Measurements from ENCODE around the gene SHANK2.
"Not testable (repeated sequence)": the region's sequence is repeated elsewhere in the genome, so short reads cannot be mapped to it uniquely, and the experiment has no call there.

Gene SHANK2

DNA sequence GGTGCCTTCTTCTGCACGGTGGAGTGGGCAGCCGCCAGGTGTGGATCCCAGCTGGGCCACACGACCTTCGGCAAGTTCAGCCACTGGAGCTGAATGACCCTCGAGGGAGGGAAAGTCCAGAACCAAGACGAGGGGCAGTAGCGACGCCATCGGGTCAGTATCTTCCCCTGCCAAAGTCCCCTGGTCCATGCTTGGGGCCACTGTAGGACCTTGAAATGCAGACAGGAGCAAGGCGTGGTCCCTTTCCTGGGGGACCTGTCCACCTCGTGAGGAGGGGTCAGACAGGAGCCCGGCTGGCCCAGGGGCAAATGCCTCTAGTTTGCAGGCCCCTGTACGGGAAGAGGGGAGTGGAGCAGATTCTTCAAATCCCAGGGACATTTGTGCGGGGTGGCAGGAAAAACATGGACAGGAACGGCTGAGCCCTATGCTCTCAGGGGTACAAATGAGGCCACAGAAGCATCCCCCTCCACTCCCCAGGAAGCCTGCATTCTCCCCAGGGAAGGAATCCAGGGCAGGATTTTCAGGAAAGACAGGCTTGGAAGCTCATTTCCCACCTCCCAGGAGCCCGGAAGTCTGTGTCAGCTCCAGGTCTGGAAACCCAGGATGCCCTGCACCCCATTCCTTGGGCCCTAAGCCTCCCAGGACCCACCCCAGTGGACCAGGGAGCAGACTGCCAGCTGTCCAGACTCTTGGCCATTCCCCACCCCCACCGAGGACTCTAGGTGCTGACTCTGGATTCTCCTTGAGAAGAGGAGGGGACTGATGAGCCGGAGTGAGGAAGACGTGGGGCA, 6.6 kb downstream of the SHANK2 start:
- no peak for DNase-seq (ENCODE audit: low read depth)

- peak; percentile 49 for DNase-seq (ENCODE audit: low read depth)
These were observed 8.1 kb downstream of the SHANK2 start for GRCh38 chr11:71244116-71244810.

- no peak for DNase-seq (ENCODE audit: low read depth)
These were observed 10.0 kb downstream of the SHANK2 start for GRCh38 chr11:71242391-71242790.

DNA sequence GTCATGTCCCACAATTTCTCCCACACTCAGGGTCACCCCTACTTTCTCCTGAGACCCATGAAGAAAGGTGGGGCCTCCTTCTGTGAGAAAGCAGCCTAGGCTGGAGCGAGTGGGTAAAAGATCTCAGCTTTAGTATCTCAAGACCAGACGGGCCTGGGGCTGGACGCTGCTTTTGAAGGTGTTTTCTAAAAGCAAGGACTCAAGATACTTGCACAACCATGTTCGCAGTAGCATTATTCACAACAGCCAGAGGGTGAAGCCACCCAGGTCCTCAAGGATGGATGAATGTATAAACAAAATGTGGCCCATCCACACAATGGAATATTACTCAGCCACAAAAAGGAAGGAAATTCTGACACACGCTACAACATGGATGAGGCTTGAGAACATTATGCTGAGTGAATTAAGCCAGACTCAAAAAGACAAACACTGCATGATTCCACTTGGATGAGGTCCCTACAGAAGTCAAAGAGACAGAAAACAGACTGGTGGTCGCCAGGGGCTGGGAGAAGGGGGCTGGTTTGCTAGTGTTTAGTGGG, 10.6 kb downstream of the SHANK2 start:
- DNase-seq (ENCODE audit: low read depth): no peak

DNA sequence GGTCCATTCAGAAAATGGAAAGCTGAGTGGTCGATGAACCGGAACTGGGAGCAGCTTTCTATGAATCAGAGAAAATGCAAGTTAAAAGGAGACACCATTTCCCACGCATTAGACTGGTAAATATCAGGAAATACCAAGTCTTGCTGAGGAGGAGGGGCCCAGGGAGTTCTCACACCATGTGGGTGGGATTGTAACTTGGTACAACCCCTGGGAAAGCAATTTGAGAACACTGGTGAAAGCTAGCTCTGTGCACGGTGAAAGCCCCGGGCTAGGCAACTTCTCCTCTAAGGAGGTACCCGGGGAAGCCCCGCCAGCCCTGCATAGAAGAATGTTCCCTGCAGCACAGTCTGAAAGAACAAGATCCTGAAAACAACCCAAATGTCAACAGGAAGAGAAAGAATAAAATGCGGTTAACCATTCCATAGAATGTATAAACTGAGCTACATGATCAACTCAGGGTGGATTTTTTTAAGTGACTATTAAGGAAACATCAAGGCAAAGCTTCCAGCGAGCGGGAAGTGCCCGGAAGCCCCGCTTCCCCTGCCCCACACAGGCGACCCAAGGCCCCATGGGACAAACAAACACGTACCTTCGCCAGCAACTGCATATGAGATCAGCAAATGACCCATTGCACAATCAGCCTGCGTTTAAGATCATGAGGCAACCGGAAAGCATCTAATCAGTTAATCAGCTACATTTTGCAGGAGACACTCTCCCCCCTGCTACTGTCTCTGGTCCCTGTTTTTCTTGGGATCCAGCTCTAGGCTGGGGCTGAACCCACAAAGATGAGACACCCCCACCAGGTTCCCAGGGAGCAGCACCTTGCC, 11.3 kb downstream of the SHANK2 start:
- peak; percentile 65 for DNase-seq (ENCODE audit: low read depth)

- DNase-seq (ENCODE audit: low read depth): no peak
These were observed 12.2 kb downstream of the SHANK2 start for GRCh38 chr11:71240061-71240690.

- no peak for DNase-seq (ENCODE audit: low read depth)
These were observed 12.8 kb downstream of the SHANK2 start for GRCh38 chr11:71239581-71239980.

GRCh38 chr11:71238941-71239340, 13.4 kb downstream of the SHANK2 start:
- DNase-seq (ENCODE audit: low read depth): no peak

GRCh38 chr11:71238285-71238875, 14.0 kb downstream of the SHANK2 start:
- DNase-seq (ENCODE audit: low read depth): no peak

DNA sequence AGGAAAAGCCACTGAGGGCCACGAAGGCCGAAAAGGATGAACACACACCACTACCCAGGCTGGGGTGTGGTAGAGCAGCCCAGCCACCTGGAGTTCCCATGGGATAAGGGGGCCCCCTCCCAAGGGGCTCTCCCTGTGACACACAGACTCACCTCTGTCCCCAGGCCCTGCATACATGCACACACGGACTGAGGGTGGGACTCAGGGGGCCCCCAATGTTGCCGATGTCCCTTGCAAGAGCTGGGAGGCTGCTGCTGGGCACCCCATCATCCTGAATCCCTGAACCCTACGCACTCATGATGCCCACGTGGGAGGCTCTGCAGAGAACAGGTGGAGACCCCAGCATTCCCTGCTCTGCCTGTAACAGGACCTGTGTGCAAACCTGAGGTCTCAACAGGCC, 14.5 kb downstream of the SHANK2 start:
- no peak for DNase-seq (ENCODE audit: low read depth)

DNA sequence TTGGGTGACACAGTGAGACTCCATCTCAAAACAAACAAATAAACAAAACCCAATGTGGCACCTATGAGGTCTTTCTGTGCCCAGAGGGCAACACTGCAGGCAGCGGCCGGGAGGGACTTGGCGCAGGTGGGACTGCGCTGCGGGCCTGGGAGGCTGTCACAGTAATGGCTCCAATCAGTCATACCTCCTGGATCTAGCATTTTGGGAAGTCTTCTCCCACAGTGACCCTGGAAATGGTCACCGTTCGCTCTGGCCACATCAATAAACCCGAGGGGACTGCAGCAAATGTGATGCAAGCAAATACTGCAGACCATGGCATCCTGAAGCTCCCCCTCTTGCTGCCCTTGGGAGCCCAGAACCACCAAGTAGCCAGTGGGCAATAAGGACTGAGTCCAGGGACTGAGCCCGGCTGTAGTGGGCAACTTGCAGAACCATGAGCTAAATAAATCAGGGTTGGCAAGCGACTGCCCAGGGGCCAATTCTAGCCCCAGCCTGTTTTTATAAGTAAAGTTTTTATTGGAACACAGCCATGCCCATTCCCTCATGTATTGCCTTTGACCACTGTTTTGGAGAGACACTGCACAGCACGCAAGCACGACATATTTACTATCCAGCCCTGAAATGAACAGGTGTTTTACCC, 15.4 kb downstream of the SHANK2 start:
- no peak for DNase-seq (ENCODE audit: low read depth)

DNA sequence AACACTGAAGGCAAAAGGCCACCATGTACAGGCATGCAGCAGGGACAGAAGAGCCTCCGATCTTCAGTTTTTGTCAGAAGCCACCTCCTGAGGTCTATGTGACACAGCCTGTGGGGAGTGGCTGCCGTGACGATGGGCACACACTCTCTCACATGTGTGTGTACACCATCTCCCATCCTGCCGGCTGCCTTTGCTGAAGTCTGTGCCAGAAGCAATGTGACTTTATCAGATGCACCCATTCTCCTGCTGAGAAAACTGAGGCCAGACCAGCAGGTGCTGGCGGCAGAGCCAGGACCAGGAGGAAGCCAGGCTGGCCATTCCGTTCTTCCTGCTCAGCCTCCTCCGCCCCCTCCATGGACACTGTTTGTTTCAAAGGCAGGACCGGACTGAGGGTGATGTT, 16.7 kb downstream of the SHANK2 start:
- DNase-seq (ENCODE audit: low read depth): no peak

DNA sequence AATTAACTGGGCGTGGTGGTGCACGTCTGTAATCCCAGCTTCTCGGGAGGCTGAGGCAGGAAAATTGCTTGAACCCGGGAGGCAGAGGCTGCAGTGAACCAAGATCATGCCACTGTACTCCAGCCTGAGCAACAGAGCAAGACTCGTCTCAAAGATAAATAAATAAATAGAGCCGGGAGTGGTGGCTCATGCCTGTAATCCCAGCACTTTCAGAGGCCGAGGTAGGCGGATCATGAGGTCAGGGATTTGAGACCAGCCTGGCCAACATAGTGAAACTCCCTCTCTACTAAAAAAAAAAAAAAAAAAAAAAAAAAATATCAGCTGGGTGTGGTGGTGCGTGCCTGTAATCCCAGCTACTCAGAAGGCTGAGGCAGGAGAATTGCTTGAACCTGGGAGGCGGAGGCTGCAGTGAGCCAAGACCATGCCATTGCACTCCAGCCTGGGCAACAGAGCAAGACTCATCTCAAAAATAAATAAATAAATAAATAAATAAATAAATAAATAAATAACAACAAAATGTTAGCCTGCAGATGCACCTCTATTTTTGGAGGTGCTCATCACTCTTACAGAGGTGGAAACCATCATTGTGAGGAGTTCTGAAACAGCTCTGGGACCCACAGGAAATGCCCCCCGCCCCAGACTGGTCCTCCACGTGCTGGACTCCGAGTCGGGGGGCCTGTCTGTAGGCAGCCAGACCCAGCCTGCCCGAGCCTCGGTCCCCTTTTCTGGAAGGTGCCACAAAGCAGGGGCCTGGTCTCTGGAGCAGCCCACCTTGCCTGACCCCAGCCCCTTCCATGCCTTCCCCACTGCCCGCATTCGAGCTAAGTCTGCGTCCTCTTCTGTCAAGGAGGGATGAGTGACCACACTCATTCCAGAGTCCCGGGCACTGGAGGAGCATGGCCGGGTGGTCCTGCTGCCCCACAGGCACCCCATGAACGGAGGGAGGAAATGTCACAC, 18.2 kb downstream of the SHANK2 start:
- DNase-seq (ENCODE audit: low read depth): not testable (repeated sequence)

DNA sequence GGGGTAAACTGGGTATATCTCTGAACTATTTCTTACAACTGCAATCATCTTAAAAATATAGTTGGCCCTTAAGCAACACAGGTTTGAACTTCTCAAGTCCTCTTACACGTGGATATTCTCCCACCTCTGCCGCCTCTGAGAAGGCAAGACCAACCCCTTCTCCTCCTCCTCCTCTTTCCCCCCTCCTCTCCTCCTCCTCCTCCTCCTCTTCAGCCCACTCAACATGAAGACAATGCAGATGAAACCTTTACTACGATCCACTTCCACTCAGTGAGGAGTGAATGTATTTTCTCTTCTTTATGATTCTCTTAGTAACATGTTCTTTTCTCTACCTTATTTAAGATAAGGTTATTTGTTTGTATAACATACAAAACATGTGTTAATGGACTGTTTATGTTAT, 20.0 kb downstream of the SHANK2 start:
- DNase-seq (ENCODE audit: low read depth): no peak

- no peak for DNase-seq (ENCODE audit: low read depth)
These were observed 23.4 kb downstream of the SHANK2 start for GRCh38 chr11:71228961-71229360.

DNA sequence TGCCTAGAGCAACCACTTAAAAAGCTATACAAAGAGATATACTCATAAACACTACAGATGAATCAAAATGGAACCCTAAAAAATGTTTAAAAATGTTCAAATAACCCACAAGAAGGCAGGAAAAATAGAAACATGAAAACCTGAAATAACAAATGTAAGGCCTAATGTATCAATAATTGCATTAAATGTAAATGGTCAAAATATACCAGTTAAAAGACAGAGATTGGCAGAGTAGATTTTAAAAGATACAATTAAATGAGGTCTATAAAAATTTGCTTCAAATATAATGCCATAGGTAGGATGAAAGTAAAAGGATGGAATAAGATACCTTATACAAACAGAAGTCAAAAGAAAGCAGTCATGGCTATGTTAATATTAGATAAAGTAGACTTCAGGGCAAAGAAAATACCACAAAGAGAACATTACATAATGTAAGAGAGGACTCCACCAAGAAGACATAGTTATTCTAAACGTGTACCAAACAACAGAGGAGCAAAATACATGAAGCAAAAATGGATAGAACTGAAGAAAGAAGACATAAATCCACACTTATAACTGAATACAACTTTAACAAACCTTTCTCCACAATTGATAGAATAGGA, 25.2 kb downstream of the SHANK2 start:
- DNase-seq (ENCODE audit: low read depth): no peak

DNA sequence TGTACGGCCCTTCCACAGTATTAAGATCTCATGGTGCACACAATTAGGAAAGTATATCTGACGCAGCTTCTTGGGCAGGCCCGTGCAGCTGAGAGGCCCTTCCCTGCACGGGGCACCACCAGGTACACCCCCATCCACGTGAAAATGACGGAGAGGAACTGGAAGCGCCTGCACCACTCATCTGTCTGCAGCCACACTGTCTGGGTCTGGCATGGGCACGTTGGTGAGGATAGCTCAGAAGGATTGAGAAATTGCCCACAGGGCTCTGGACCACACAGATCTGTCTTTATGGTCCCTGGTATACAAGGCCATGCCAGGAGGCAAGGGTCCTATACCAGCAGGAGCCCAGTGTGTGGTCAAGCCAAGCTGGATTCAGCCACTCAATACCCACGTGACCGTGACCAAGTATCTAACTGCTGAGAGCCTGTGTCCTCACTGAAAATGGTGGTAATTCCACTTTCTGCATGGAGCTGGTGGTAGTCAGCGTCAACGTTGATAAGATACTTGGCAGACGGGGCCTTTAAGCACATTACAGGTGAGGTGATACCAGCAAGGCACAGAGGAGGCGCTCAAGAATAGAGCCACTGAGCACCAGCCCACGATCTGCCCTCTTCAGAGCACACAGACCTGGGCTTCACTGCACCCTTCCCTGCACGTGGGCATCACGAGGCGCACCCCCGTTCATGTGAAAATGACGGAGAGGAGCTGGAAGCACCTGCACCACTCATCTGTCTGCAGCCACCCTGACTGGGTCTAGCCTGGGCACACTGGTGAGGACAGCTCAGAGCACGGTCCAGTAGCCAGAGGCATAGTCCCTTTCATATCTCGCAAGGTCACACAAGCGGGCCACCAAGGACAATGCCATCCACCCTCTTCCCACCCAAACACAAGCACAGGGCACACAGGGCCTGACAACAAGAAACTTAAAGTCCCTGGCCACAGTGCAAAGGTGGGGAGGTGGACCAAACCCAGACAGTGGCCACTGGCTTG, 28.4 kb downstream of the SHANK2 start:
- DNase-seq (ENCODE audit: low read depth): no peak

GRCh38 chr11:71223081-71223405, 29.3 kb downstream of the SHANK2 start:
- DNase-seq (ENCODE audit: low read depth): no peak
